ENCODE data around the gene TAF9B.
"Not testable (repeated sequence)": the region's sequence is repeated elsewhere in the genome, so short reads cannot be mapped to it uniquely, and the experiment has no call there.

TAF9B gene

DNA sequence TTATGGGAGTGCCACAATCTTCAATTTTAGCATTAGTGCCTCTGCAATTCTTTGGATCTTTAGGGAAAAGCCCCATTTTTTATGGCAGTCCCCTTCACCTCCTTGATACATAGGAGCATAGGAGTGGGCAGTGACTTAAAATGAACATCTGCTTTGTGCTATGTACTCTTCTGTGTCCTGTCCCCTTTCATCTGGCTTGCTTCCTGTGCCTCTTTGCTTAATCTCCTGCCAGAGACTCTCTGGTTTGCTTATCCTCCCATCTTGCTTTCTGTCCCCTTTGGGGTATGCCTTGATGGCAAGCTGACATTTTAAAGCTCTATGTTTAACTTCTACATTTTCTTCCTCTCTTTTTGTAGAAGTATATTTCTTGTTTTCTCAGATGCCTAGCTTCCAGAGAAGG, 23.1 kb downstream of the TAF9B start:
- no peak for DNase-seq (ENCODE audit: low read depth, low spot score)

DNA sequence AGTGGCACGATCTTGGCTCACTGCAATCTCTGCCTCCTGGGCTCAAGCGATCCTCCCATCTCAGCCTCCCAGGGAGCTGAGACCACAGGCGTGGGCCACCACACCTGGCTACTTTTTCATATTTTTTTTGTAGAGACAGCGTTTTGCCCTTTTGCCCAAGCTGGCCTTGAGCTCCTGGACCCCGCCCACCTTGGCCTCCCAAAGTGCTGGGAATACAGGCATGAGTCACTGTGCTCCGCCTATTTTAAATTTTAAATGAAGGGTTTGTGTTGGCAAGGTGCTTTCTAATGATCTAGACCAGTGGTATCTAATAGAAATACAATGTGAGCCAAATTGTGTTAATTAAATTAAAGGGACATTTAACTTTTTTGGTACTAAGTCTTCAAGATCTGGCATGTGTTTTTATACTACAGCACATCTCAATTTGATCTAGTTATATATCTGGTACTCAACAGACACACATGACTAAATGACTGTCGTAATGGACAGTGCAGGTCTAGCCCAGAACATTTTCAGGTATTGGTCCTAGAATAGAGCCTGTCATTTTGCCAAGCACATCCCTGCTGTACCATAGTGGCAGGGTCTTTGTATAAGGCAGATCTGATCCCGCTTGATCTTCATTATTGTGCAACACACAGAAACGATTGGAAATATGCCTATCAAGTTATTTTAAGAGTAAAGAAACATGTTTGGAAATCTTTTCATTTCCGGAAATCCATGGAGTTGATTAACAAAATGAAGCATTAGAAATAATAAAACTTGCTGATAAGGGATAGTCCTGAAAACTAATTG, 28.1 kb downstream of the TAF9B start:
- DNase-seq (ENCODE audit: low read depth, low spot score), result no peak

DNA sequence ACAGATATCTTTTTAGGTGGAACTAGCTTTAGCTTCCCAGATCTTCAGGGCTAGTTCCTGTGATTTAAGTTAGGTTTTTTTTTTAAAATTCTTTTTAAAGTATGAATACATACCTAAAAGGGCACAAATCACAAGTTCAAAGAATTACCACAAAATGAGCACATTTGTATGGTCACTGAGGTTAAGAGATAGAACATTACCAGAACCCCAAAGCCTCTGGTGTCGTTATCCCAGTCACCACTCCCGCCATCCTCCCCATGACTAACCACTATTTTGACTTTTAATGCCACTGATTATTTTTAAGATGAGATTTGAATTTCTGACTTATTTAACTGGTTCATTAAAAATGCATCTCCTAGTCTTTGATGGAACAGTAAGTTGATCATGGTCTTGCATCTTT, 30.0 kb downstream of the TAF9B start:
- no peak for DNase-seq (ENCODE audit: low read depth, low spot score)

DNA sequence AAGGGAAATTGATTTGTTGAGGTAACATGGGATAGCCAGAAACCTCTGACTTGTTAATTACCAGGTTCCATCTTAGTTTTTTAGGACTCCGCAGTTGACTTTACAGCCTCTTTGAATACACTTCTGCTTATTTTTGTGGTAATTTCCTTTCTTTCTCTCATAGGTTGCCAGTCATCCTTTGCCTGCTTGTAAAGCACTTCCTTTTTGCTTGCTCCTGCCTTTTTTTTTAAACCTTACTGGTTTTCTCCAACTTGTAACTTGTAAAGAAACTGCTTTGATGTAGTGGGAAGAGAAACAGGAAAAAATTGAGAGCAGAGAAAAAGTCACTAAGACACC, 32.8 kb downstream of the TAF9B start:
- DNase-seq (ENCODE audit: low read depth, low spot score), result no peak

DNA sequence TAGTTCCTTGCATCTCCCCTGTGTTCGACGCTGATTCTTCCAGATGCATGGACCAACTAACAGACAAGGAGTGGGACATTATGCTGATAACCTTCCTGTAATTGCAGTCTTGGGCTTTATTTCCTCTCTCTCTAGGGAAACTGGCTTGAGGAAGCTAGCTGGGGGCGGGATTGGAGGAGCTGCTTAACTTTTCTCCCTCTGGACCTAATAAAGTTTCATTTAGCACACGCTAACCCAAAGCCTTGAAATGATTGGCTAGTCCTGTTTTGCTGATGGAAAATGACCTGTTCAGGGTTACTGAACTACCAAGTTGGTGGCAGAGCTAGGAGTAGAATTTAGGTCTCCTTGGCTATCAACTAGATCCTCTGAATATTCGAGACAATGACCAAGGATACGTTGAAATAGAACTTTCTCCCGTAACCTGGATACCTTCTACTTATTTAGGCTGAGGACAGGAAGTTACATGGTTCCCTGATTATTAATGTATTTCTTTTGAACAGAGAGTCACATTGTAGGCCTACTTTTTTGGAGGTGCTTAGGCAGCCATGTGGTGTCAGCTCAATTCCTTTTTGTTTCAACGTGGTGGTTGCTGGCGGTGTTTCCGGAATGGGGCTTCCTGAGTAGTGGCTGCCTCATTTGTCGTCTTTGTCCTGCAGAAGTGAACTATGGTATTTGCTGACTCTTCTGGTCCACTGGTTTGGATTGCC, 33.4 kb downstream of the TAF9B start:
- DNase-seq (ENCODE audit: low read depth, low spot score), result peak; percentile 2

DNA sequence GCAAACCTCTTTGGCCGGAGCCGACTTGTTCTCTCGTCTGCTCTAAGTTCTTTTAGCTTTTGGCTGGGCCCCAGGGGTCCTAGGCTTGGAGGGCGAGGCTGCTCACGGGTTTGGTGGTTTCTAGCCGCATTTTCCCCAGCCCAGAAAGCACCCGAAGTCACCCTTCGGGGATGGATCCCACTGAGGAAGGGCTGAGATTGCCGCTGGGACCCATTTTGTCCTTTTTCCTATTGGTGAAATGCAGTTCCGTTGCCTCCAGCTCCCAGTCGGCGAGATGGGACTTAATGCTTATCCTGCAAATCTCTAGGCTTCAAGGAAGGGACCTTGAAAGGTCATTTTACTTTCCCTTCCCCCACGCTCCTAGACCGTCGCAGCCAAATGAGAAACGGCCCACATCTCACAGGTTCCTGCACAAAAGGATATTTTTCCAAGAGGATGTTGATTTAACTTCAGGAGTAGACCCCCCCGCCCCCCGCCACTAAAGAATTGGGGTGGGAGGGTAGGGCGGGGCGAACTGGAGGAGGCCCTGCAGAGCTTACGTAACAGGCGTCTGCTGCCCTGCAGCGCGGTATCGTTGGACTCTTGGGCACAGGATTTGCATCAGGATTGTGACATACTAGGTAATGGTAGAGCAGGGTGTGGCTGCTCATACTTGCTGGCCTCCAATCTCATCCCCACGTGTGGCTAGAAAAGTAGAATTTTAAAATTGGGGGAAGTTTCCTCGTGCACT, 34.8 kb downstream of the TAF9B start:
- DNase-seq (ENCODE audit: low read depth, low spot score), result no peak

DNA sequence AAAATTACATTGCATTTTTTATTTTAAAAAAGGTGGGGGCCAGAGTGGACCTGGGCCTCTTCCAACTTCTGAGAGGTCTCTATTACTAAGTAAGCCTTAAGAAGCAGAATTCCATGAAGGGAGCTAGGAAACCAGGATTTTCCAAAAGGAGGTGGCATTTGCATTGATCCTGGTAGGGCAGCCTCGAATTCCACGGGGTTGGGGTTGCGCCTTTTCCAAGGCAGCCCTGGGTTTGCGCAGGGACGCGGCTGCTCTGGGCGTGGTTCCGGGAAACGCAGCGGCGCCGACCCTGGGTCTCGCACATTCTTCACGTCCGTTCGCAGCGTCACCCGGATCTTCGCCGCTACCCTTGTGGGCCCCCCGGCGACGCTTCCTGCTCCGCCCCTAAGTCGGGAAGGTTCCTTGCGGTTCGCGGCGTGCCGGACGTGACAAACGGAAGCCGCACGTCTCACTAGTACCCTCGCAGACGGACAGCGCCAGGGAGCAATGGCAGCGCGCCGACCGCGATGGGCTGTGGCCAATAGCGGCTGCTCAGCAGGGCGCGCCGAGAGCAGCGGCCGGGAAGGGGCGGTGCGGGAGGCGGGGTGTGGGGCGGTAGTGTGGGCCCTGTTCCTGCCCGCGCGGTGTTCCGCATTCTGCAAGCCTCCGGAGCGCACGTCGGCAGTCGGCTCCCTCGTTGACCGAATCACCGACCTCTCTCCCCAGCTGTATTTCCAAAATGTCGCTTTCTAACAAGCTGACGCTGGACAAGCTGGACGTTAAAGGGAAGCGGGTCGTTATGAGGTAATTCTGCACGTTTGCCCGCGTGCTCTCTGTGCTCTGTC, 35.6 kb downstream of the TAF9B start, which contains the start of gene PGK1:
TSS of gene PGK1 (plus strand) at position 626 of the 824 bp plus-strand sequence. CDS start at position 719, 93 bp downstream.
- DNase-seq (ENCODE audit: low read depth, low spot score), result peak; percentile 85

DNA sequence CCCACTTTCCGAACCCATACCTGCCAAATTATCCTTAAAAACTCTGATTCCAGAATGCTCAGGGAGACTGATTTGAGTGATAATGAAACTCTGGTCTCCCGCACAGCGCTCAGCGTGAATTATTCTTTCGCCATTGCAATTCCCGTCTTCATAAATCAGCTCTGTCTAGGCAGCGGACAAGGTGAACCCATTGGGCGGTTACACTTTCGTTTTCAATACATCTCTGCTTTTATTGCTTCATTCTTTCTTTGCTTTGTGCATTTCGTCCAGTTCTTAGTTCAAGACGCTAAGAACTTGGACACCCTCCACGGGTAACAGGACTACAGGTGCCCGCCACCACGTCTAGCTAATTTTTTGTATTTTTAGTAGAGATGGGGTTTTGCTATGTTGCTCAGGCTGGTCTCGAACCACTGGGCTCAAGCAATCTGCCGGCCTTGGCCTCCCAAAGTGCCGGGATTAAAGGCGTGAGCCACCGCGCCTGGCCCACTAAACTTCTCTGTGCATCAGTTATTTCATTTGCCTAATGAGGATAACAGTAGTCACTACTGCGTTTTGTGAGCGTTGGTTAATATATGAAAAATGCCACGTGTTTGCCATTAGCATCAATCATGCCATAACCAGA, 36.3 kb downstream of the TAF9B start:
- DNase-seq (ENCODE audit: low read depth, low spot score), result no peak

DNA sequence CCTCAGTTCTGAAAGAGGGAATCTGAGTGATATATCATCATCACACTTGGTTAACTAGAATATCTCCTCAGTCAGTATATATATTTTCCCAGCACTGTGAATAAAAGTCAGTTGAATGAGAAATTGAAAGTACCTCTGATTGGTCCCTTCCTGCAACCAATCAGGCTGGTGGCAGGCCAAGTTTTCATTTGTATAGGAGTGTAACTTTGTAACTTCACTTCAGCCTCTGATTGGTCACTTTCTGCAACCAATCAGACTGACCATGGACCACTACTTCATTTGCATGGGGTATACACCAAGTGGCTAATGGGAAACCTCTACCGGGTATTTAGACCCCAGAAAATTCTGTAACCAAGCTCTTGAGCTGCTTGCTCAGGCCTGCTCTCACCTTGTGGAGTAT, 37.4 kb downstream of the TAF9B start:
- no peak for DNase-seq (ENCODE audit: low read depth, low spot score)

DNA sequence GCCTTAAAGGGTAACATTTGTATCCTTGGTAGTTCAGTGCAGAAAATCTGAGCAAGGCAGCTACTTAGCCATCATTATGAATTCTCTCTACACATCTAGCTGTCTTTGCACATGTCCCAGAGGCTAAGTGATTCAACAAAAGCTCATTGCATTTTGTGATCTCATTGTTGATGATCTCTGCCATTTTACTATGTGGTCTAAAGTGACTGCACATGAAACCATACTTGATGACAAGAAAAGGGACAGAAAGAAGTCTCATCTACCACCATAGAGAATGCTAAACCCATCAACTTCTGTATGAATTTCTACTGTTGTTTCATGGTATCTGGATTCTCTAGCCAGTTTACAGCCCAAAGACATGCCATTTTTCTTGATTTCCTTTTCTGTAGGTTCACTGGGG, 41.3 kb downstream of the TAF9B start:
- no peak for DNase-seq (ENCODE audit: low read depth, low spot score)

DNA sequence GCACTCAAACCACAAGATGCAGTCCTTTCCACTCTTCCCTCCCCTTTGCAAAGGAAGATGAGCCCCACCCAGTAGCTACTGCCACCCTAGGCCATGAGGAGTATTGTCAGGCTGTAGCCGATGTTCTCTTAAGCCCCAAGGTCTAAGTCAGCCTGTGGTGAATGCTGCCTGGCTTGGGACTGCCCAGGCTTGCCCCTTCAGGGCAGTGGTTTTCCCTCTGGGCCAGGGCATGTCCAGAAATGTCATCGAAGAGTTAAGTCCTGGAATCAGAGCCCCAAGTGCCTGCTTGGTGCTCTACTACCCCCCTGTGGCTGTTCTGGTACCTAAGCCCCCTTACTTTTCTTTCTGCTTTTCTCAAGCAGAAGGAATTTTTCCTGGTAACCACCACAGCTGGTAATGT, 47.2 kb downstream of the TAF9B start:
- no peak for DNase-seq (ENCODE audit: low read depth, low spot score)

DNA sequence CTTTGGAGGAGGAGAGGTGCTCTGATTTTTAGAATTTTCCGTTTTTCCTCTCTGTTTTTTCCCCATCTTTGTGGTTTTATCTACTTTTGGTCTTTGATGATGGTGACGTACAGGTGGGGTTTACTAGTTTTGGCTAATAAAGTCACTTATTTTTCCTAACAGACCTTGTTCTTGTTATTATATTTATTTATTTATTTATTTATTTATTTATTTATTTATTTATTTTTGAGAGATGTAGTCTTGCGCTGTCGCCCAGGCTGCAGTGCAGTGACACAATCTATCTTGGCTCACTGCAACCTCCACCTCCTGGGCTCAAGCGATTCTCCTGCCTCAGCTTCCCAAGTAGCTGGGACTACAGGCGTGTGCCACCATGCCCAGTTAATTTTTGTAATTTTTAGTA, 58.0 kb downstream of the TAF9B start:
- DNase-seq (ENCODE audit: low read depth, low spot score), result not testable (repeated sequence)

Data from activated CD4-positive, CD25-positive, alpha-beta regulatory T cell treated with anti-CD3 and anti-CD28 coated beads, Interleukin-2, amount 50 U/mL, for 16 hours (primary cell).